Stimulated activated CD4-positive, alpha-beta T cell treated with anti-CD3 and anti-CD28 coated beads, Interleukin-2, amount 100 ng/mL, for 24 hours (primary cell): ENCODE measurements around the gene RAD54L.
"Not testable (repeated sequence)": the region's sequence is repeated elsewhere in the genome, so short reads cannot be mapped to it uniquely, and the experiment has no call there.

Experiments used
- DNase-seq, 2 donors: peaks; one replicate each; pipeline ENCODE4 v3.0.0-alpha.2; 2020

RAD54L gene

DNA sequence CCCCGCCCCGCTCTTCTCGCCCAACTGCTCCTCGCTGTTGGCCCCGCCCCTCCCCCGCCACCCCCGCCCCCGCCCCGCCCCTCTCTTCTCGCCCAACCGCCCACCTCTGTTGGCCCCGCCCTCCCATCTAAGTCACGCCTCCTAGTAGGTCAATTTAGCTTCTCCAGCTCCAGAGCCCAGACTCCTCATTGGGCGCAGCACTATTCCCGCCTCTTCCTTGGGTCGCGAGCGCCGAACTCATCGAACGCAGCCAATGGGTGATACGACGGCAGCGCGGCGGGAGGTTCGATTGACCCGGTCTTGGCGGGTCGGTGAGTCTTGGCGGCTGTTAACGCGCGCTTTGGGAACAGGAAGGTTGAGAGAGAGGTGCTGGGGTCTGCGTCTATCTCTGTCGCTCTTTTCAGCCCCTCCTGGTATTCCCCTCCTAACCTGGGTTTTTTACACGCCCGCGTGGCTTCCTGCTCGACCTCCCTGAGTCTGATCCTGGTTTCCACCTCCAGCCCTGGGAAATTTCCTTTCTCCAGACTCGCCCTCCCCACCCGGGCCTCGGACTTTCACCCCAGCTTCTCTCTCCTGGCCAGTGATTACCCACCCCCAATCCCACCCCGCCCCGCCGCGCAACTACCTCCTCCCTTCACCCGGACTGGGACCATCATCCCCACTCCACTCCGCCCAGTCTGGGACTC, at the start of gene RAD54L:
Gene RAD54L (plus strand): TSS at position 328 of the 686 bp plus-strand sequence. CDS start 643 bp downstream, outside the sequence.
- peak; percentile 98 for DNase-seq

DNA sequence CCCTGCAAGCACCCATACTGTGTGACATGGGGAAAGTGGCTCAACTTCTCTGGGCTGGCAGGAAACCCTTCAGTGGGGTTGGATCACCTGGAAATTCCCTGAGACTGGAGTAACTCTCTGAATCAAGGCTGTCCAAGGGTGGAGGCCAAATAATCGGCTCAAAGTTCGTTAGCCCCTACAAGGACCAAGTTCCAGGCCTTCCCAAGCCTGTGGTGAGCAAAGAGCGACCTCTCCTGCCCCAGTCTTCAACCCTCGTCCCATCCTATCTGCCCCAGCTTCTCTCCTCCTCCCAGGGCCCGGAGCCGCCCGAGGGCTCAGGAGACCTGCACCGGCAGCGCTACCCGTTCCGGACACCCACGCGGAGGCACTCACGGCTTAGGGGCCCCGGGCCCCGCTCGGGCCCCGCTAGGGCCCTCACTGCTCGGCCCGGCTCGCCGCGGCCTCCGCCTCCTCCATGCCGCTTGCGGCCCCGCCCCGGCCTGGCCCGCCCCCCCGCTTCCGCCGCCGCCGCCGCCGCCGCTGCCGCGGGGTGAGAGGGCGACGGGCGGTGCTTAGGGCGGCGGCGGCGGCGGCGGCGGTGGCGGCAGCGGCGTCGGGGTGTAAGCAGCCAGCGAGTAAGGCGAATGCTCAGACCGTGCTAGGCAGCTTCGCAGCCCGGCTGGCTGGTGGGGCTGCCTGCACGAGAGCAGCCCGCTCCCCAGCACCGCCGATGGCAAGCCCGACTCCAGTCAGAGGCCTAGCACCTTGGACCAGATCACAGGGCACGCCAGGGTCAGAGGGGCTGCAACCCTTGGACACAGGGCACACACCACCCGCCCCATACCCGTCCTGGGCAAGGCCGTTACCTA, 49.4 kb upstream of the RAD54L start, which contains the start of gene POMGNT1:
Gene POMGNT1 (minus strand): TSS at position 471 of the 848 bp plus-strand sequence. CDS start 613 bp downstream, outside the sequence.
- peak; percentile 77 to 81 for DNase-seq

DNA sequence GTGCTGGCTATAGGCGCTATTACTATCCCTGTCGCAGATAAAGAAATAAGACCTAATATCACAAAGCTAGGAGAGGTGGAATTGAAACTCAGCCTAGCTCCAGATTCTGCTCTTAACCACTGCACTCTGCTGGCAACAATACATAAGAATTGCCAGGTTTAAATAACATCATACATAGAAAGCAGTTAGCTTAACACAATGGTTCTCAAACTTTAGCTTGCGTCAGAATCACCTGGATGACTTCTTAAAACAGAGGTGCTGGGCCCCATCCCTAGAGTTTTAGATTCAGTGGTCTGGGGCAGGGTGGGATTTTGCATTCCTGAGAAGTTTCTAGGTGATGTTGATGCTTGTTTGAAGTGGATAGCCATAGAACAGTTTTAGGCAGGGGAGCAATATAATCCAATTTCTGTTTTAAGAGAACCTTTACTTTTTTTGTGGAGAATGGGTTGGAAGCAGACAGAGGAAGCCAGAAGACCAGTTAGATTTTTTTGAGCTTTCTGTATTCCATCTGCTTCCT, 48.3 kb upstream of the RAD54L start:
- no peak for DNase-seq

DNA sequence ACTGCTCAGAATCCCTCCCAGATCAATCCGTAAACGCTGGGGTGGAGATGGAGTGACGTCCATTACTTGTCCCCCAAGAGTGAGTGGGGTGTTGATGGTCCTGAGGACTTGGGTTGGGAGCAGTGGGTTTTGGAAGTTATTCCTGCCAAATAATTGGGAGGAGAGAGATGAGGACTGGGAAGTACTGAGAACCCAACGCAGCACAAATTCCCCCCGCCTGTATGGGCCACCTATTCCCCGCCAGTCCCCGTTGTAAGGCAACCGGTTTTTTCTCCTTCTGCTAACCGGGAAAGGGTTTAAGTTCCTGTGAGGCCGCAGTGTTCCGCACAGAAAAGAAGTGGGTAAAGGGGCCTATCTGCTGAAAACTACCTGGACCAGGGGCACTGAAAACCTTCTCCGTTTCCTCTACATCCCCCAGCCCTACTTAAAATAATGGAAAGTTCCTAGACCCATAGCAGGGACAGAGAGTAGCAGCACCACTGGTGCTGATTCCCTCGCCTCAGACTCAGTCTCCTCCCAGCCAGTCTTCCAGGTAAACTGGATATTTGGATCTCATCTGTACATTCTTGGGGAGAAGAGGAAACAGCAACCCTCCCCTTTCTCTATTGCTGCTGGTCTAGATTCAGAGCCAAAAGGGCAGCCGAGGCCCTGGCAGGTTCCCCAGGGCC, 43.7 kb upstream of the RAD54L start:
- DNase-seq, result no peak

- DNase-seq, result no peak
Observed at GRCh38 chr1:46204406-46204742, 43.2 kb upstream of the RAD54L start.

GRCh38 chr1:46205141-46205540, 42.4 kb upstream of the RAD54L start:
- DNase-seq, result no peak

GRCh38 chr1:46205791-46206190, 41.8 kb upstream of the RAD54L start:
- no peak for DNase-seq

DNA sequence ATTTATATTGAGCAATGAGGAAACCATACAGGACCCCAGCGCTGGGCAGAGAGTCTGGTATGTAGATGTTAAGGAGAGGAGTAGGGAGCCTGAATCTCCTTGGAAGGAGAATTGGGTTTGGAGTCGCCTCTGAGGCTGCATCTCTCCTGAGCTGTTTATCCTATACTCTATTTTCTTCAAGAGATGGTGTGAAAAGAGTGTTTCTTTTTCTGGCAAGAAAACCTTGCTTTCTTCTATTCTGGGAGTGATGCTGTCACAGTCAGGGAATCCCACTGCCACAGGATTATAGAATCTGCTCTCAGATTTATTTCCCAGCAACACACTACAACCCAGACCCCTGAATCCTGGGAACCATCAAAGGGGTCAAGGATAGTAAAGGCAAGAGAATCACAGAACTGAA, 41.2 kb upstream of the RAD54L start:
- DNase-seq, result no peak

DNA sequence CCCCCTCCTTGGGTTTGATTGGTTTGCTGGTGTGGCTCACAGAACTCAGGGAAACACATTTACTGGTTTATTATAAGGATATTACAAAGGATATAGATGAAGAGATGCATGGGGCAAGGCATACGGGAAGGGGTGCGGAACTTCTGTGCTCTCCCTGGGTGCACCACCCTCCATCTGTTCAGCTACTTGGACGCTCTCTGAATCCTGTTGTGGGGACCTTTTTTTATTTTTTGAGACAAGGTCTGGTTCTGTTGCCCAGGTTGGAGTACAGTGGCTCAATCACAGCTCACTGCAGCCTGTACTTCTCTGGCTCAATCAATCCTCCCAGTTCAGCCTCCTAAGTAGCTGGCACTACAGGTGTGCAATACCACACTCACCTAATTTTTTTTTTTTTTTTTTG, 37.0 kb upstream of the RAD54L start:
- DNase-seq, result no peak

DNA sequence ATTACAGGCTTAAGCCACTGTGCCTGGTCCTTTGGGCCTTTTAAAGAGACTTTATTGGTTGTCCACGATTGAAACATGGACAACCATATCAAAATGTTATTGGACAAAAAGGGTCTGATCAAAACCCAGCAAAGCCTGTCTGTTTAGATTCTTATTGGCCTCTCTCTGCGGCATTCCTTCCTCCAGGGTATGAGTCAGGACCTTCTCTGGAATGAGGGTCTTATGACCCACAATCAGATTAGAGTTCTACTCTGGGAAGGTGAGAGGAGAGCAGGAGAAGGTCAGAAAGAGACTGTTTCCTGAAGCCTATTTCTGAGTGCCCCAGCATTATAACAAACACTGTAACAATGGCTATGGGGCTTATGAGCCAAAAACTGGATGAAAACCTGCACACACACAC, 36.5 kb upstream of the RAD54L start:
- no peak for DNase-seq

- no peak for DNase-seq
Observed at GRCh38 chr1:46215504-46215903, 32.1 kb upstream of the RAD54L start.

GRCh38 chr1:46218443-46218842, 29.1 kb upstream of the RAD54L start:
- DNase-seq, result no peak

DNA sequence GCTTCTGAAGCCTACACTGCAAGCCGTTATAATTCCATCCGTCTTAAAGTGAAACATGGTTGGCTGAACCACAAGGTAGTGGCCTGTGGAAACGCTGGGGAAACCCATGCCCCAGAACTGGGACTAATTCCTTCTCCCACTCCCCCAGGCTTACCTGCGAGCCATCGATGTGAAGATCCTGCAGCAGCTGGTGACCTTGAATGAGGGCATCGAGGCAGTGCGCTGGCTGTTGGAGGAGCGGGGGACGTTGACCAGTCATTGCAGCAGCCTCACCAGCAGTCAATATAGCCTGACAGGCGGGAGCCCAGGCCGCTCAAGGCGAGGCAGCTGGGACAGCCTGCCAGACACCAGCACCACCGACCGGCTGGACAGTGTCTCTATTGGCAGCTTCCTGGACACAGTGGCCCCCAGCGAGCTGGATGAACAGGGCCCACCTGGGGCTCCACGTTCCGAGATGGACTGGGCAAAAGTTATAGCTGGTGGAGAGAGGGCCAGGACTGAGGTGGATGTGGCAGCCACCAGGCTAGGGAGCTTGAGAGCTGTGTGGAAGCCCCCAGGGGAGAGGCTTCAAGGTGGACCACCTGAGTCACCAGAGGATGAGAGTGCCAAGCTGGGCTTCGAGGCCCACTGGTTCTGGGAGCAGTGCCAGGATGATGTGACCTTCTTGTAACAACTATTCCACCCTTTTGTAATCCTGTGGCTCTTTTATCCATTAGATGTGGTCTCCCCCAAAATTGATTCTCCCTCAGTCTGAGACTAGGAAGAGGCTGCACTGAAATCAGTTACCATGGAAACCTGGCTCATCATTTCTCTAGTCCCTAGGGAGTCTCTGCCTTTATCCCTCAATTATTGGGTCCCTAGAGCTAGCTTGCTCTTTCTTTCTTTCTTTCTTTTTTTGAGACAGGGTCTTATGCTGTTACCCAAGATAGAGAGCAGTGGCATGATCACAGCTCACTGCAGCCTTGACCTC, 27.7 kb upstream of the RAD54L start:
- no peak for DNase-seq

- no peak for DNase-seq
Observed at GRCh38 chr1:46220808-46221207, 26.8 kb upstream of the RAD54L start.

DNA sequence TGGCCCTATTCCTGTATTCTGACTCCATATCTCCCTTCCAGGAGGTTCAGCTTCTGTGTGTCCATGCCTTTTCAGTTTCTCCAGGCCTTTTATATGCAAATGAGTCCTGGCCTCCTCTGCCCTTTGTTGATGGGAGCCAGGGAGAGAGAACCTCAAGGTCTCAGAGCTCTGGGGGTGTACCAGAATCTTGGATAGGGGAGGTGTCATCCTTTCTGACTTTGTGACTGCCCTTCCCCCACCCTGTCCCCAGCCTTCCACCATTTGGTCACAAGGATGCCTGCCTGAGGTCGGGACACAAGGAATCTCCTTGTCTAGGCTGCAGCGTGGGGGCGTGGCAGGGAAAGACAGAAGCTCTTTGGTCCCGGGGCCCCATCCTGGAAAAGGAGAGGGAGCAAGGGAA, 25.8 kb upstream of the RAD54L start:
- DNase-seq, result no peak

GRCh38 chr1:46223055-46223454, 24.5 kb upstream of the RAD54L start:
- not testable (repeated sequence) for DNase-seq

DNA sequence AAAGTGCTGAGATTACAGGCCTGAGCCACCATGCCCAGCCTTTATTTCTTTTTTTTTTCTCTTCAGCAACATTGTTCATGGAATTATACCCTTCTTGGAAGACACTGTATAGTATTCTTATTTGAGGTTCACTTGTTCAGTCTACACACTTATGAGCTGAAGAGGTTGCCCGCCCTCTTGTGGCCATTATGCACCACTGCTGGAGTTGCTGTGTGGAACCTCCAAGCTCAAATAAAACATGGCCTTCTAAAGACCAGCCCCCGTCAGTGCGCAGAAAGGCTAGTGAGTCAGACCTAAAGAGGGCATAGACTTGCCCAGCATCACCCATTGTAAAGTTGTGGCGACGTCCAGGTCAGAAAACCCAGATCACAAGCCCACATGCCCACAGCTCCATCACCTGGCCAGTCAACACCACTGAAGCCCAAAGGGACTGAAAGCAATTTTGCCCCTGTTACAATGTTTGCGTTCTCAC, 24.1 kb upstream of the RAD54L start:
- DNase-seq, result peak; percentile 64 to 68

- no peak for DNase-seq
Observed at GRCh38 chr1:46224966-46225365, 22.6 kb upstream of the RAD54L start.

DNA sequence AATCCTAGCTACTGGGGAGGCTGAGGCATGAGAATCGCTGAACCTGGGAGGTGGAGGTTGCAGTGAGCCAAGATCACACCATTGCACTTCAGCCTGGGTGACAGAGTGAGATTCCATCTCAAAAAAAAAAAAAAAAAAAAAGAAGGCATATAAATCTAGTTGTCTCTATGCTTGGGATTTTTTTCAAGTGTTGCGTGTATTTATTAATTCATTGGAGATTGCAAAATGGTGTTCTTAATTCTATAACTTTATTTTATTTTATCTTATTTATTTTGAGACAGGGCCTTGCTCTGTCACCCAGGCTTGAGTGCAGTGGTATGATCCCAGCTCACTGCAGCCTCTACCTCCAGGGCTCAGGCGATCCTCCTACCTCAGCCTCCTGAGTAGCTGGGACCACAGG, 16.3 kb upstream of the RAD54L start:
- DNase-seq, result not testable (repeated sequence)

DNA sequence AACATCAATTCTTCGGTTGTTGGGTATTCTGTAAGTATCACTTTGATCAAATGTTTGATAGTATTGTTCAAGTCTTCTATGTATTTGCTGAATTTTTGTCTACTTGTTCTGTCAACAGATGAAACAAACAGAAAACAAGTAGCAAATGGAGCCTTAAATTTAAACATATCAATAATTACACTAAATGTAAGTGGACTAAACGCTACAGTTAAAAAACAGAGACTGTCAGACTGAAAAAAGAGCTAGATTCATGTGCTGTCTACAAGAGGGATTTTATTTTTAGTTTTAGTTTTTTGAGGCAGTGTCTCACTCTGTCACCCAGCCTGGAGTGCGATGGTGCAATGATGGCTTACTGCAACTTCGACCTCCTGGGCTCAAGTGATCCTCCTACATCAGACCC, 10.7 kb upstream of the RAD54L start:
- no peak for DNase-seq

GRCh38 chr1:46238865-46239264, 8.7 kb upstream of the RAD54L start:
- not testable (repeated sequence) for DNase-seq

DNA sequence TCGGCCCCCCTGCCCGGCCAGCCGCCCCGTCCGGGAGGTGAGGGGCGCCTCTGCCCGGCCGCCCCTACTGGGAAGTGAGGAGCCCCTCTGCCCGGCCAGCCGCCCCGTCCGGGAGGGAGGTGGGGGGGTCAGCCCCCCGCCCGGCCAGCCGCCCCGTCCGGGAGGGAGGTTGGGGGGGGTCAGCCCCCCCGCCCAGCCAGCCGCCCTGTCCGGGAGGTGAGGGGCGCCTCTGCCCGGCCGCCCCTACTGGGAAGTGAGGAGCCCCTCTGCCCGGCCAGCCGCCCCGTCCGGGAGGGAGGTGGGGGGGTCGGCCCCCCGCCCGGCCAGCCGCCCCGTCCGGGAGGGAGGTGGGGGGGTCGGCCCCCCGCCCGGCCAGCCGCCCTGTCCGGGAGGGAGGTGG, 5.8 kb upstream of the RAD54L start:
- DNase-seq, result not testable (repeated sequence)
